Measurements from ENCODE around the gene CAT. TPM values are rescaled to one million over a fixed set of nuclear protein-coding genes. Genes with fewer than 3 reads are reported as not detected.

The CAT gene
- total and polyA plus RNA-seq, 10 donors = 55.2 to 149 (median 110) TPM

GRCh38 chr11:34495239-34495723 is 56.5 kb downstream of the CAT start:
- H3K27me3 ChIP-seq (replicated peaks in 1 of 7) = peaks cover 0 to 14% (median 0%) of the 10 kb centered on the region in 7 donors
- WGBS, 5 donors = 86 to 93% (median 89%) methylated on average over 12 of the region's 12 CpGs
- peaks cover 0 to 6% (median 0%) of the 10 kb centered on the region in 6 donors for H3K4me1 ChIP-seq
- H3K36me3 ChIP-seq = no peaks in the 10 kb centered on the region
- no peak overlapping the region for H3K27ac ChIP-seq
- H3K9me3 ChIP-seq = no peaks in the 10 kb centered on the region
- H3K4me3 ChIP-seq = no peak overlapping the region
- TF ChIP-seq POLR2A (IDR thresholded peaks at IDR 0.05) = no peak
- no peak for DNase-seq
- intact Hi-C loops (cut with DNase I; ENCODE audit: low total_unique reads) = no loop called here

DNA sequence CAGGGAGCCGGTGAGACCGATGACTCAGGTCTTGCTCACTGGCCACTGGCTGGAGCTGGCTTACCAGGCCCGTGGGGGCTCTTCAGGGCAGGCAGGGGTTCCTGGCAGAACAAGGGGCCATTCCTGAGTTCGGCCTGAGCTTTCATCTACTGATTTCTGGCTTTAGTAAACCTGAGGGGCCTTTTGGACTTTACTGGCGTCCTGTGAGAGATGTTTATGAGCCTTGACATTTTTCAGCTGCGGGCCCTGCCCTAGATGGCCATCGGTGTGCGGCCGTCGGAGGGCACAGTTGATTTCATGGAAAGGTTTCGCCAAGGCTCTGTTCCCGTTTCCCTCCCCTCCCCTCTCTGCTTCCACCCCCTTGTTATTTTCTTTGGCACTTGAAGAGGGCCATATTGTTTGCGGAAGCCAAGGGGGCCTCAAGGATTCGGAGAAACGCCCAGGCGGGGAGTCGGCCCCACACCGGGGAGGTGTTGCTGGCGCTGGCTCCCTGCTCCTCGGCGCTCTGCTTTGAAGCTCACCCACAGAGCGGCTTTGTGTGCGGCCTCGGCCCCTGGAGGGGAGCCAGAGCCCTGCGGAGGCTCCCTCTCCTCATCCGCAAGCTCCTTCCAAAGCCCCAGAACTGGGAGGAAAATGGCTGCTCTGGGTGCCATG is 57.1 kb downstream of the CAT start:
- Histone ChIP-seq H3K27ac (no peak overlapping the region), H3K4me1 (peaks cover 0 to 6% (median 0%) of the 10 kb centered on the region in 6 donors), H3K4me3 (no peak overlapping the region), H3K27me3 (replicated peaks in 1 of 7) (peaks cover 0 to 14% (median 0%) of the 10 kb centered on the region in 7 donors), H3K9me3 (no peaks in the 10 kb centered on the region), H3K36me3 (no peaks in the 10 kb centered on the region)
- DNase-seq = no peak
- TF ChIP-seq POLR2AphosphoS5 (IDR thresholded peaks at IDR 0.05) = no peak
- TF ChIP-seq POLR2A (IDR thresholded peaks at IDR 0.05) = no peak
- TF ChIP-seq, protein P1, sequence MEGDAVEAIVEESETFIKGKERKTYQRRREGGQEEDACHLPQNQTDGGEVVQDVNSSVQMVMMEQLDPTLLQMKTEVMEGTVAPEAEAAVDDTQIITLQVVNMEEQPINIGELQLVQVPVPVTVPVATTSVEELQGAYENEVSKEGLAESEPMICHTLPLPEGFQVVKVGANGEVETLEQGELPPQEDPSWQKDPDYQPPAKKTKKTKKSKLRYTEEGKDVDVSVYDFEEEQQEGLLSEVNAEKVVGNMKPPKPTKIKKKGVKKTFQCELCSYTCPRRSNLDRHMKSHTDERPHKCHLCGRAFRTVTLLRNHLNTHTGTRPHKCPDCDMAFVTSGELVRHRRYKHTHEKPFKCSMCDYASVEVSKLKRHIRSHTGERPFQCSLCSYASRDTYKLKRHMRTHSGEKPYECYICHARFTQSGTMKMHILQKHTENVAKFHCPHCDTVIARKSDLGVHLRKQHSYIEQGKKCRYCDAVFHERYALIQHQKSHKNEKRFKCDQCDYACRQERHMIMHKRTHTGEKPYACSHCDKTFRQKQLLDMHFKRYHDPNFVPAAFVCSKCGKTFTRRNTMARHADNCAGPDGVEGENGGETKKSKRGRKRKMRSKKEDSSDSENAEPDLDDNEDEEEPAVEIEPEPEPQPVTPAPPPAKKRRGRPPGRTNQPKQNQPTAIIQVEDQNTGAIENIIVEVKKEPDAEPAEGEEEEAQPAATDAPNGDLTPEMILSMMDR (IDR thresholded peaks at IDR 0.05 in 8 of 11, conservative IDR thresholded peaks at IDR 0.05 in 3 of 11) = no peak
- 79 to 90% (median 85%) methylated on average over 25 to 26 of the region's 26 CpGs for WGBS, 5 donors
- intact Hi-C loops (cut with DNase I; ENCODE audit: low total_unique reads) = no loop called here

DNA sequence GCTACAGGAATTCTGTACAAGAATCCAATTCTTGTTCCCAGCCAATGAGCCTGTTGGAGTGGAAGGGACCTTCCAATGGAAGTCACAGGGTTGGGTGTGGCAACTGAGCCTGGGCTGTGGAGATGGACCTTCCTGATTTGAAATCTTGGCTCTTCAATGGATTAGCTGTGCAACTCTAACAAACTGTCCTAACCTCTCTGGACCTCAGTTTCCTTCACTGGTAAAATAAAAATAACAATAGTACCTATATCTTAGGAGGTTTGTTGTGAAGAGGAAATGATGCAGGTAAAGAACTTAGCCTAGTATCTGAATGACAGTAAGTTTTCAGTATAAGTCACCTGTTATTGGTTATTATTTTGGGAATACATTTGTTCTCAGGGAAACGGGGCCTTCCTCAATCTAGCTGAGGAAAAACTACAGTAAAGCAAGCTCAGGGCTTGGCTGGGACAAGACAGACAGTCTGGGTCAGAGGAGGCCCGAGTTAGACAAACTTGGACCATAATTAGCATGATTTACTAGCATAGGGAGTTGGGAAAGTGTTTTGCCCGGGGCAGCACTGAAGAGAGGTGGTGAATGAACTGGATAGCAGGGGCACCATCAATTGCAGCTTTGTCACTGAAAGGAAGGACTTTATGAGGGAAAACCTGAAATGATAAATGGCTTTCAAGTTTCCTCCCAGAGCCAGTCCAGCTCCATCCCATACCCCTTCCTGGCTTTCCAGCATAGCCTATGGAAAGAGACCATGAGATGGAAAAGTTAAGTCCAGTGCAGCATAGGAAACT is 61.2 kb downstream of the CAT start:
- intact Hi-C loops (cut with DNase I; ENCODE audit: low total_unique reads) = no loop called here
- Histone ChIP-seq H3K4me3 (no peak overlapping the region), H3K4me1 (peaks cover 5 to 17% (median 9%) of the 10 kb centered on the region in 6 donors), H3K36me3 (no peaks in the 10 kb centered on the region), H3K9me3 (no peaks in the 10 kb centered on the region), H3K27me3 (replicated peaks in 1 of 7) (peaks cover 0 to 13% (median 0%) of the 10 kb centered on the region in 7 donors), H3K27ac (no peak overlapping the region)
- WGBS, 5 donors = 44 to 86% (median 79%) methylated on average over 3 of the region's 3 CpGs
- TF ChIP-seq POLR2AphosphoS5 (IDR thresholded peaks at IDR 0.05) = no peak
- TF ChIP-seq, protein P1 (IDR thresholded peaks at IDR 0.05 in 8 of 11, conservative IDR thresholded peaks at IDR 0.05 in 3 of 11) = no peak
- TF ChIP-seq POLR2A (IDR thresholded peaks at IDR 0.05) = no peak
- DNase-seq = no peak

DNA sequence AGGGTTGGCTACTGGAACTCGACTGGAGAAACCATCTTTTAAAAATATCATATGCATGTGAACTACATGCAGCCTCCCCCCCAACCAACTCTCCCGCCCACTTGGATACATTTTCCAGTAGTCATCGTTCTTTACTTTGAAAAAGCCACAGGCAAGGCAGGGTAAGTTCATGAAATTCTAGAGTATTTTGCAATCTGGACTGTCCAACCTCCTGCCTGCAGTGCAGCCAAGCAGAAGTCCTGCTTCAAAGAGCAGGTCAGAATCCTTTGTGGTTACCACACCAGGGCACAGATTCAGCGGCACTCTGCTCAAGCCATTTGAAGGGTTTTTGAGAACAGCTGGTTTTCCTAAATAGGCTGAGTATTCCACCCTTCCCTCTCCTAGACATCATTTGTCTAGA is 62.8 kb downstream of the CAT start:
- Histone ChIP-seq H3K36me3 (no peaks in the 10 kb centered on the region), H3K4me1 (peaks cover 5 to 17% (median 9%) of the 10 kb centered on the region in 6 donors), H3K4me3 (no peak overlapping the region), H3K27me3 (replicated peaks in 1 of 7) (no peaks in the 10 kb centered on the region), H3K9me3 (no peaks in the 10 kb centered on the region), H3K27ac (no peak overlapping the region)
- 38 to 57% (median 41%) methylated on average over 4 of the region's 4 CpGs for WGBS, 5 donors
- intact Hi-C loops (cut with DNase I; ENCODE audit: low total_unique reads) = no loop called here
- no peak for TF ChIP-seq POLR2A (IDR thresholded peaks at IDR 0.05)
- no peak for TF ChIP-seq POLR2AphosphoS5 (IDR thresholded peaks at IDR 0.05)
- TF ChIP-seq, protein P1 (IDR thresholded peaks at IDR 0.05 in 8 of 11, conservative IDR thresholded peaks at IDR 0.05 in 3 of 11) = no peak
- no peak for DNase-seq
